ENCODE results near the gene GABPB1. TPM values are rescaled to one million over a fixed set of nuclear protein-coding genes. Genes with fewer than 3 reads are reported as not detected.

Gene GABPB1
- total and polyA plus RNA-seq, 9 donors, result 7.0 to 21.9 (median 15.1) TPM

DNA sequence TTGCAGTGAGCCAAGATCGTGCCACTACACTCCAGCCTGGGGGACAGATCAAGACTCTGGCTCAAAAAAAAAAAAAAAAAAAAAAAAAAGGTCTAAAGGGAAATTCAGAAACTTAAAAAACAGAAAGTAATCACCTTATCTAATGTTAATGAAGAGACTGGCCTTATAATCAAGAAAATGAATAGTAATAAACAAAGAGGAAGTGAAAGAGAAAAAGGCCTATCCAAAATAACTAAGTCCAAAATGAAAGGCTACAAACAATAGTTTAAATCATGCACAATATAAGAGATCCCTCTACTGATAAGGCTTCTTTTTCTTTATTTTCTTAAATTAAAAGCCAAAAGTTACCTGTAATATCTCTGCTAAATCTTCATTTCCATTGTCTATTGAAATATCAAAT lies 52.4 kb downstream of the GABPB1 start:
- WGBS, 3 donors, result 91 to 93% (median 92%) methylated on average over 1 of the region's 1 CpG
- H3K36me3 ChIP-seq, result no peaks in the 10 kb centered on the region
- no peaks in the 10 kb centered on the region for H3K9me3 ChIP-seq
- DNase-seq, result no peak
- no peak overlapping the region for H3K4me3 ChIP-seq
- intact Hi-C loops (cut with DNase I), result no loop called here
- H3K27me3 ChIP-seq, result no peaks in the 10 kb centered on the region
- H3K4me1 ChIP-seq (ENCODE audit: insufficient read depth), result no peaks in the 10 kb centered on the region
- TF ChIP-seq POLR2A (IDR thresholded peaks at IDR 0.05), result no peak
- TF ChIP-seq, protein P1, sequence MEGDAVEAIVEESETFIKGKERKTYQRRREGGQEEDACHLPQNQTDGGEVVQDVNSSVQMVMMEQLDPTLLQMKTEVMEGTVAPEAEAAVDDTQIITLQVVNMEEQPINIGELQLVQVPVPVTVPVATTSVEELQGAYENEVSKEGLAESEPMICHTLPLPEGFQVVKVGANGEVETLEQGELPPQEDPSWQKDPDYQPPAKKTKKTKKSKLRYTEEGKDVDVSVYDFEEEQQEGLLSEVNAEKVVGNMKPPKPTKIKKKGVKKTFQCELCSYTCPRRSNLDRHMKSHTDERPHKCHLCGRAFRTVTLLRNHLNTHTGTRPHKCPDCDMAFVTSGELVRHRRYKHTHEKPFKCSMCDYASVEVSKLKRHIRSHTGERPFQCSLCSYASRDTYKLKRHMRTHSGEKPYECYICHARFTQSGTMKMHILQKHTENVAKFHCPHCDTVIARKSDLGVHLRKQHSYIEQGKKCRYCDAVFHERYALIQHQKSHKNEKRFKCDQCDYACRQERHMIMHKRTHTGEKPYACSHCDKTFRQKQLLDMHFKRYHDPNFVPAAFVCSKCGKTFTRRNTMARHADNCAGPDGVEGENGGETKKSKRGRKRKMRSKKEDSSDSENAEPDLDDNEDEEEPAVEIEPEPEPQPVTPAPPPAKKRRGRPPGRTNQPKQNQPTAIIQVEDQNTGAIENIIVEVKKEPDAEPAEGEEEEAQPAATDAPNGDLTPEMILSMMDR (IDR thresholded peaks at IDR 0.05), result no peak
- TF ChIP-seq EP300 (IDR thresholded peaks at IDR 0.05), result no peak
- no peak overlapping the region for H3K27ac ChIP-seq

DNA sequence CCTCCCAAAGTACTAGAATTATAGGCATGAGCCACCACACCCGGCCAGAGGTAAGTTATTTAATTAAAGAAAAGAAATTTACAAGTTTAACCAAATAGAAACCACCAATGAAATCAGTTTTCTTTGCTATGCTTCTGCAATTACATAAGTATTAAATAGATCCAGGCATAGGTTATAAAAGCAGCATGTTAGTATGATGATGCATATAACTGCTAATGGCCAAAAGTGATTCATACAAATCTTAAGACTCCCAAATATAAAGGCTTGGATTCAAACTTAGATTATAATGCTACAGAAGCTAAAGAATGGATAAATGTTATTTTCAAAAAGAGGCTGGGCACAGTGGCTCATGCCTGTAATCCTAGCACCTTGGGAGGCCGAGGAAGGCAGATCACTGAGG lies 56.7 kb downstream of the GABPB1 start:
- H3K27me3 ChIP-seq, result no peaks in the 10 kb centered on the region
- intact Hi-C loops (cut with DNase I), result no loop called here
- no peak overlapping the region for H3K4me3 ChIP-seq
- H3K27ac ChIP-seq, result no peak overlapping the region
- WGBS, 3 donors, result 94 to 98% (median 95%) methylated on average over 2 of the region's 2 CpGs
- no peak for DNase-seq
- TF ChIP-seq POLR2A (IDR thresholded peaks at IDR 0.05), result no peak
- TF ChIP-seq, protein P1 (IDR thresholded peaks at IDR 0.05), result no peak
- no peak for TF ChIP-seq EP300 (IDR thresholded peaks at IDR 0.05)
- no peaks in the 10 kb centered on the region for H3K9me3 ChIP-seq
- H3K36me3 ChIP-seq, result no peaks in the 10 kb centered on the region
- H3K4me1 ChIP-seq (ENCODE audit: insufficient read depth), result no peaks in the 10 kb centered on the region

DNA sequence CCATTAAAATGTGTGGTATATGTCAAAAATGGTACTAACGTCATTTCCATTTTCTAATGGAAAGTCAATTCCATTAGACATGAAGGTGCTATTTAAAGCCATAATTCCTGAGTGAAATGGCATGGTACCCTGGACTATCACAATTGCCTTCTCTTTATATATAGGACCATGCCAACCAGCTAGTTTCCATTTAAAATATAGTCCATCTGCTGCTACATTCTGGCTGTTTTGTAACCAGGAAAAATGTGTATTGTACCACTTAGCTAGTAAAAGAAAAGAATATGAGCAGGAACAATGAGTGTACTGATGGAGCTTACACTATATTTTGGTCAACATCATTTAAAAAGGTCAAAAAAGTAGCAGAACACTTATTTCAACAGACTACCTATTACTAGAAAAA lies 59.0 kb downstream of the GABPB1 start:
- no peaks in the 10 kb centered on the region for H3K36me3 ChIP-seq
- TF ChIP-seq, protein P1 (IDR thresholded peaks at IDR 0.05), result no peak
- TF ChIP-seq EP300 (IDR thresholded peaks at IDR 0.05), result no peak
- TF ChIP-seq POLR2A (IDR thresholded peaks at IDR 0.05), result no peak
- intact Hi-C loops (cut with DNase I), result no loop called here
- no peak overlapping the region for H3K27ac ChIP-seq
- H3K27me3 ChIP-seq, result no peaks in the 10 kb centered on the region
- H3K4me3 ChIP-seq, result no peak overlapping the region
- no peaks in the 10 kb centered on the region for H3K9me3 ChIP-seq
- DNase-seq, result no peak
- no peaks in the 10 kb centered on the region for H3K4me1 ChIP-seq (ENCODE audit: insufficient read depth)
- 86 to 100% (median 92%) methylated on average over 1 of the region's 1 CpG for WGBS, 3 donors

DNA sequence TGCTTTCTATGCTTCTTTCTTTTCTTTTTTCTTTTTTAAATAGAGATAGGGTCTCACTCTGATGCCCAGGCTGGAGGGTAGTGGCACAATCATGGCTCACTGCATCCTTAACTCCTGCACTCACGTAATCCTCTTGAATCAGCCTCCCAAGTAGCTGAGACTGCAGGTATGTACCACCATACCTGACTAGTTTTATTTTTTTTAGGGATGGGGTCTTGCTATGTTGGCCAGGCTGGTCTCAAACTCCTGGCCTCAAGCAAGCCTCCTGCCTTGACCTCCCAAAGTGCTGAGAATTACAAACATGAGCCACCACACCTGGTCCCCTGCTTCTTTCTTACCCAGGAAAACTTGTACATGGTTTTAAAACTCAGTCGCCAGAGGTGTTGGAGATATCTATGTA lies 65.2 kb downstream of the GABPB1 start:
- Histone ChIP-seq H3K27me3 (no peaks in the 10 kb centered on the region), H3K4me3 (no peak overlapping the region), H3K9me3 (no peaks in the 10 kb centered on the region), H3K4me1 (ENCODE audit: insufficient read depth) (no peaks in the 10 kb centered on the region), H3K27ac (no peak overlapping the region), H3K36me3 (no peaks in the 10 kb centered on the region)
- intact Hi-C loops (cut with DNase I), result no loop called here
- TF ChIP-seq POLR2A (IDR thresholded peaks at IDR 0.05) (no peak), EP300 (IDR thresholded peaks at IDR 0.05) (no peak)
- TF ChIP-seq, protein P1 (IDR thresholded peaks at IDR 0.05), result no peak
- DNase-seq, result no peak
- 97 to 100% (median 99%) methylated on average over 2 of the region's 2 CpGs for WGBS, 3 donors
